Sigmoid colon (tissue), 7 donors: ENCODE data around the gene MBTPS2. TPM values are rescaled to one million over a fixed set of nuclear protein-coding genes. Genes with fewer than 3 reads are reported as not detected.

Source experiments
- DNase-seq: peaks from one replicate; pipeline ENCODE4 v3.0.0-alpha.2; 2019
- H3K27ac ChIP-seq, 4 donors: fragments of 200-600 bp; sonication (generic); one replicate each; pipeline ENCODE4 v1.5.1; 2016 to 2019; ENCODE audit warnings: mild to moderate bottlenecking in 1 of 4
- H3K27me3 ChIP-seq, 3 donors: fragments of 200-600 bp; sonication (generic); one replicate each; pipeline ENCODE4 v1.5.1; 2019; ENCODE audit warnings: mild to moderate bottlenecking in 1 of 3
- H3K36me3 ChIP-seq, 4 donors: fragments of 200-600 bp; sonication (generic); one replicate each; pipeline ENCODE4 v1.5.1; 2016 to 2019
- H3K4me1 ChIP-seq, 4 donors: fragments of 200-600 bp; sonication (generic); one replicate each; pipeline ENCODE4 v1.5.1; 2017 to 2019
- H3K4me3 ChIP-seq, 4 donors: fragments of 200-600 bp; sonication (generic); one replicate each; pipeline ENCODE4 v1.5.1; 2017 to 2019; ENCODE audit warnings: mild to moderate bottlenecking in 2 of 4, moderate library complexity in 1 of 4
- H3K9me3 ChIP-seq, 4 donors: fragments of 200-600 bp in 3 of 4; sonication (generic) in 3 of 4; one replicate each; pipeline versions ENCODE4 v1.5.1 to v1.6.1; 2013 to 2019
- EP300 ChIP-seq, 4 donors: sonication (generic); formaldehyde crosslinking; IDR thresholded peaks; one replicate each; pipeline ENCODE4 v1.6.1; 2017; ENCODE audit warnings: antibody characterized with exemption in 4 of 4
- POLR2A ChIP-seq, 2 donors: fragments of 450-650 bp; IDR thresholded peaks; one replicate each; pipeline ENCODE4 v1.6.1; 2016; ENCODE audit warnings: antibody characterized with exemption in 2 of 2, mild to moderate bottlenecking in 2 of 2, moderate library complexity in 2 of 2
- POLR2AphosphoS5 ChIP-seq, 4 donors: sonication (generic); formaldehyde crosslinking; IDR thresholded peaks; one replicate each; pipeline ENCODE4 v1.6.1; 2017; ENCODE audit warnings: antibody characterized with exemption in 4 of 4
- WGBS, 2 donors: extraction: QIAGEN DNeasy Blood & Tissue Kit; methylation state at CpG; one replicate each; pipeline ENCODE4 v1.1.7; 2013; 5-methylcytosine and 5-hydroxymethylcytosine counted together
- intact Hi-C: fragments of 100-400 bp; cut with DNase I; formaldehyde crosslinking; loops from one replicate; pipeline ENCODE4 v1.15.1; 2023
- polyA plus RNA-seq, 3 donors: library from polyadenylated mRNA; stranded (reverse); fragments of 200-250 nt; gene quantifications; one replicate each; pipeline ENCODE4 v1.2.3, GENCODE V29; 2013
- total RNA-seq, 4 donors: library from RNA; depleted of rRNA; stranded (reverse); fragments of >200 nt; gene quantifications; one replicate each; pipeline ENCODE4 v1.1.0, GENCODE V29; 2016
- TF ChIP-seq, protein P1 (sequence below), 4 experiments: fragments of 450-650 bp in 3 of 4; fragments of 200-600 bp in 1 of 4; IDR thresholded peaks; one replicate each; pipeline ENCODE4 v1.5.1; 2016 to 2019; ENCODE audit warnings: antibody characterized with exemption in 4 of 4, mild to moderate bottlenecking in 3 of 4, moderate library complexity in 2 of 4
- donor health status: healthy with polysubstance abuse.
- donor health status: Bipolar disorder and iron deficiency.
- donor health status: healthy.

MBTPS2 gene
- total and polyA plus RNA-seq, 7 donors, result under 0.01 to 15.8 (median 9.9) TPM

GRCh38 chrX:21881881-21882574, 42.6 kb downstream of the MBTPS2 start:
- Histone ChIP-seq H3K9me3 (no peaks in the 10 kb centered on the region), H3K36me3 (no peaks in the 10 kb centered on the region), H3K27ac (no peak overlapping the region), H3K4me3 (no peak overlapping the region), H3K4me1 (no peaks in the 10 kb centered on the region), H3K27me3 (no peaks in the 10 kb centered on the region)
- no peak for DNase-seq
- TF ChIP-seq POLR2AphosphoS5 (IDR thresholded peaks at IDR 0.05) (no peak), POLR2A (IDR thresholded peaks at IDR 0.05) (no peak), EP300 (IDR thresholded peaks at IDR 0.05) (no peak)
- TF ChIP-seq, protein P1, sequence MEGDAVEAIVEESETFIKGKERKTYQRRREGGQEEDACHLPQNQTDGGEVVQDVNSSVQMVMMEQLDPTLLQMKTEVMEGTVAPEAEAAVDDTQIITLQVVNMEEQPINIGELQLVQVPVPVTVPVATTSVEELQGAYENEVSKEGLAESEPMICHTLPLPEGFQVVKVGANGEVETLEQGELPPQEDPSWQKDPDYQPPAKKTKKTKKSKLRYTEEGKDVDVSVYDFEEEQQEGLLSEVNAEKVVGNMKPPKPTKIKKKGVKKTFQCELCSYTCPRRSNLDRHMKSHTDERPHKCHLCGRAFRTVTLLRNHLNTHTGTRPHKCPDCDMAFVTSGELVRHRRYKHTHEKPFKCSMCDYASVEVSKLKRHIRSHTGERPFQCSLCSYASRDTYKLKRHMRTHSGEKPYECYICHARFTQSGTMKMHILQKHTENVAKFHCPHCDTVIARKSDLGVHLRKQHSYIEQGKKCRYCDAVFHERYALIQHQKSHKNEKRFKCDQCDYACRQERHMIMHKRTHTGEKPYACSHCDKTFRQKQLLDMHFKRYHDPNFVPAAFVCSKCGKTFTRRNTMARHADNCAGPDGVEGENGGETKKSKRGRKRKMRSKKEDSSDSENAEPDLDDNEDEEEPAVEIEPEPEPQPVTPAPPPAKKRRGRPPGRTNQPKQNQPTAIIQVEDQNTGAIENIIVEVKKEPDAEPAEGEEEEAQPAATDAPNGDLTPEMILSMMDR (IDR thresholded peaks at IDR 0.05), result no peak
- WGBS, 2 donors, result 93 to 94% methylated on average over 3 of the region's 3 CpGs
- intact Hi-C loops, result no loop called here

DNA sequence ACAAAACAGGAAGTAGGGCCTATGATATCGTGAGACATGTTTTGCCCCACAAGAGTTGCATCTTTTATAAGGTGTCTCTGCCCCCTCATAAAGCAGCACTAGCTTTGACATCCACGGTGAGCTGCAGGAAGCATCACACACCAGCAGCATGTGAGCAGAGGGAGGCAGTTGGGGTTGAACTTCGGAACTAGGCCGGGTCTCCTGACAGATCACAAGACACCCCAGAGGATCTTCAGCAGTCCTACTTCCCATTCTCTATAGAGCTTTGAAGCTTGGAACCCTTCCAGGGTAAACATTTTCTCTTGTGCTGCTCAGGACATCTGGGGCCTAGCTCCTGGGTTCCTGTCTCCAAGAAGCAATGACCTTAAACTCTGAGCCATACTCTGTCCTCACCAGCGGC, 43.8 kb downstream of the MBTPS2 start:
- DNase-seq, result peak; percentile 66
- Histone ChIP-seq H3K27ac (no peak overlapping the region), H3K9me3 (no peaks in the 10 kb centered on the region), H3K36me3 (no peaks in the 10 kb centered on the region), H3K27me3 (no peaks in the 10 kb centered on the region), H3K4me3 (no peak overlapping the region), H3K4me1 (no peaks in the 10 kb centered on the region)
- WGBS, 2 donors, result 68 to 74% methylated on average over 5 of the region's 5 CpGs
- TF ChIP-seq POLR2AphosphoS5 (IDR thresholded peaks at IDR 0.05), result no peak
- TF ChIP-seq, protein P1 (IDR thresholded peaks at IDR 0.05), result no peak
- TF ChIP-seq EP300 (IDR thresholded peaks at IDR 0.05), result no peak
- no peak for TF ChIP-seq POLR2A (IDR thresholded peaks at IDR 0.05)
- intact Hi-C loops, result no loop called here

- H3K4me3 ChIP-seq, result no peak overlapping the region
- no peak for DNase-seq
- H3K27me3 ChIP-seq, result no peaks in the 10 kb centered on the region
- H3K27ac ChIP-seq, result no peak overlapping the region
- no peaks in the 10 kb centered on the region for H3K36me3 ChIP-seq
- intact Hi-C loops, result no loop called here
- no peaks in the 10 kb centered on the region for H3K4me1 ChIP-seq
- no peaks in the 10 kb centered on the region for H3K9me3 ChIP-seq
- WGBS, 2 donors, result 81 to 95% methylated on average over 1 of the region's 1 CpG
- no peak for TF ChIP-seq EP300 (IDR thresholded peaks at IDR 0.05)
Measured at GRCh38 chrX:21885568-21885967, 46.2 kb downstream of the MBTPS2 start.

GRCh38 chrX:21905313-21905712, 65.9 kb downstream of the MBTPS2 start:
- DNase-seq, result no peak
- WGBS, 2 donors, result 16 to 52% methylated on average over 2 of the region's 2 CpGs
- TF ChIP-seq POLR2A (IDR thresholded peaks at IDR 0.05) (no peak), EP300 (IDR thresholded peaks at IDR 0.05) (no peak), POLR2AphosphoS5 (IDR thresholded peaks at IDR 0.05) (no peak)
- TF ChIP-seq, protein P1 (IDR thresholded peaks at IDR 0.05), result no peak
- Histone ChIP-seq H3K9me3 (no peaks in the 10 kb centered on the region), H3K27ac (no peak overlapping the region), H3K4me3 (no peak overlapping the region), H3K4me1 (no peaks in the 10 kb centered on the region), H3K36me3 (no peaks in the 10 kb centered on the region), H3K27me3 (no peaks in the 10 kb centered on the region)
- intact Hi-C loops, result no loop called here

DNA sequence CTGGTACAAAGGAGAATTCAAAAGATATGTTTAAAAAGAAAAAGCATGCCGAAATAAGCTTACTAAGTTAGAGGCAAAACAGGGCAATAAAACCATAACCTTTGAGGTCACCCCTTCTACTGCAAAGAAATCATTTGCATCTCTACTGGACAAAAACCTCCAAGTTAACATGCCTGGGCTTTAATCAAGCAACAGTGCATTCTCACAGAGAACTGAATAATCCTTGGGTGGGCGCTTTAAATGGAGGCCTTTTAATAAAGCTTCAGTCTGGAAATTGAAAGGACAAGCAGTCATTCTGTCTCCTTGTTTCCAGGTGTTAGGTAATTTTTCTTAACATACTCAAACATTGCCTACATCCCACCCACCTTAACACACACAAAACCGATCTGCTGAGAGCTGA, 66.5 kb downstream of the MBTPS2 start:
- no peaks in the 10 kb centered on the region for H3K27me3 ChIP-seq
- no peaks in the 10 kb centered on the region for H3K4me1 ChIP-seq
- 28 to 77% methylated on average over 3 of the region's 3 CpGs for WGBS, 2 donors
- no peak overlapping the region for H3K27ac ChIP-seq
- no peak overlapping the region for H3K4me3 ChIP-seq
- no peaks in the 10 kb centered on the region for H3K36me3 ChIP-seq
- DNase-seq, result no peak
- TF ChIP-seq EP300 (IDR thresholded peaks at IDR 0.05), result no peak
- no peak for TF ChIP-seq POLR2A (IDR thresholded peaks at IDR 0.05)
- TF ChIP-seq, protein P1 (IDR thresholded peaks at IDR 0.05), result no peak
- TF ChIP-seq POLR2AphosphoS5 (IDR thresholded peaks at IDR 0.05), result no peak
- intact Hi-C loops, result no loop called here
- H3K9me3 ChIP-seq, result no peaks in the 10 kb centered on the region
